WTC11 (cell line): Measurements from ENCODE around the gene LETMD1. TPM values are rescaled to one million over a fixed set of nuclear protein-coding genes. Genes with fewer than 3 reads are reported as not detected.

Experiments used
- ATAC-seq: fragments of 200-7000 bp; cut with Tn5 transposase; 2 replicates; pipeline ENCODE4 v1.10.0; 2021; ENCODE audit warnings: mild to moderate bottlenecking, moderate library complexity
- CTCF ChIA-PET: fragments of 300-600 bp; sonication (Branson Sonifier 250); formaldehyde crosslinking; loops from one replicate; lab custom pipeline; 2021; ENCODE audit warnings: antibody characterized with exemption; lab: Charles Lee
- POLR2A ChIA-PET: fragments of 350-600 bp; sonication (Branson Sonifier 250); formaldehyde crosslinking; loops from one replicate; lab custom pipeline; 2021; ENCODE audit warnings: antibody characterized with exemption; lab: Charles Lee
- DNase-seq: peaks from one replicate; pipeline ENCODE4 v3.0.0; 2021; ENCODE audit warnings: low spot score
- H3K27ac Mint-ChIP-seq: 2 replicates; pipeline ENCODE4 v1.8.0; 2021; ENCODE audit warnings: mixed read lengths
- H3K27me3 Mint-ChIP-seq: 2 replicates; pipeline ENCODE4 v1.8.0; 2021; ENCODE audit warnings: low read depth, mild to moderate bottlenecking, moderate library complexity, mixed read lengths
- H3K36me3 Mint-ChIP-seq: 2 replicates; pipeline ENCODE4 v1.8.0; 2021; ENCODE audit warnings: mixed read lengths
- H3K4me1 Mint-ChIP-seq: 2 replicates; pipeline ENCODE4 v1.8.0; 2022; ENCODE audit warnings: mixed read lengths
- H3K4me3 Mint-ChIP-seq: 2 replicates; pipeline ENCODE4 v1.8.0; 2021; ENCODE audit warnings: mild to moderate bottlenecking, moderate library complexity, mixed read lengths
- H3K9me3 Mint-ChIP-seq: 2 replicates; pipeline ENCODE4 v1.8.0; 2021; ENCODE audit warnings: mixed read lengths
- ARID4B ChIP-seq: sonication (generic); formaldehyde crosslinking; IDR thresholded peaks from 2 replicates; pipeline ENCODE4 v1.8.0; 2023; ENCODE audit warnings: missing genetic modification reagents, mild to moderate bottlenecking, borderline replicate concordance
- ATF1 ChIP-seq: sonication (generic); formaldehyde crosslinking; IDR thresholded peaks from 2 replicates; pipeline ENCODE4 v1.8.1; 2023; ENCODE audit warnings: mild to moderate bottlenecking, moderate library complexity, missing genetic modification reagents
- CBFB ChIP-seq: sonication (generic); formaldehyde crosslinking; IDR thresholded peaks from 2 replicates; pipeline ENCODE4 v1.8.1; 2022; ENCODE audit warnings: mild to moderate bottlenecking, low read depth, missing genetic modification reagents
- ERG ChIP-seq: fragments of 250-450 bp; sonication (Bioruptor Pico); IDR thresholded peaks from 2 replicates; pipeline ENCODE4 v1.8.0; 2021; ENCODE audit warnings: mild to moderate bottlenecking
- ETV6 ChIP-seq: sonication (generic); formaldehyde crosslinking; IDR thresholded peaks from 2 replicates; pipeline ENCODE4 v1.8.1; 2022; ENCODE audit warnings: mild to moderate bottlenecking, missing genetic modification reagents
- JAZF1 ChIP-seq: fragments of 250-450 bp; sonication (Bioruptor Pico); IDR thresholded peaks from 2 replicates; pipeline ENCODE4 v1.9.0; 2021; ENCODE audit warnings: moderate library complexity, mild to moderate bottlenecking, inconsistent platforms
- JUN ChIP-seq: sonication (generic); formaldehyde crosslinking; IDR thresholded peaks from 2 replicates; pipeline ENCODE4 v1.8.0; 2023; ENCODE audit warnings: mild to moderate bottlenecking, missing genetic modification reagents
- MAX ChIP-seq: sonication (generic); formaldehyde crosslinking; IDR thresholded peaks from 2 replicates; pipeline ENCODE4 v1.8.0; 2022; ENCODE audit warnings: mild to moderate bottlenecking, missing genetic modification reagents
- MXD4 ChIP-seq: fragments of 250-450 bp; sonication (Bioruptor Pico); IDR thresholded peaks from 2 replicates; pipeline ENCODE4 v1.8.0; 2021; ENCODE audit warnings: mild to moderate bottlenecking, moderate library complexity, borderline replicate concordance
- NFATC4 ChIP-seq: fragments of 250-450 bp; sonication (Bioruptor Pico); IDR thresholded peaks from 2 replicates; pipeline ENCODE4 v1.9.0; 2021; ENCODE audit warnings: mild to moderate bottlenecking
- NR1H2 ChIP-seq: sonication (generic); formaldehyde crosslinking; IDR thresholded peaks from 2 replicates; pipeline ENCODE4 v1.9.0; 2021; ENCODE audit warnings: mild to moderate bottlenecking, moderate library complexity, missing genetic modification reagents
- NR2C2 ChIP-seq: sonication (generic); formaldehyde crosslinking; IDR thresholded peaks from 2 replicates; pipeline ENCODE4 v1.8.0; 2022; ENCODE audit warnings: mild to moderate bottlenecking, missing genetic modification reagents
- NR3C1 ChIP-seq: sonication (generic); formaldehyde crosslinking; conservative IDR thresholded peaks from 2 replicates; pipeline ENCODE4 v1.8.1; 2023; ENCODE audit warnings: low read depth, mild to moderate bottlenecking, missing genetic modification reagents
- SMAD3 ChIP-seq: sonication (generic); formaldehyde crosslinking; IDR thresholded peaks from 2 replicates; pipeline ENCODE4 v1.8.0; 2022; ENCODE audit warnings: missing genetic modification reagents, mild to moderate bottlenecking, borderline replicate concordance
- TCF7 ChIP-seq: sonication (generic); formaldehyde crosslinking; IDR thresholded peaks from 2 replicates; pipeline ENCODE4 v1.8.0; 2022; ENCODE audit warnings: mild to moderate bottlenecking, low read depth, missing genetic modification reagents, moderate library complexity
- TEAD1 ChIP-seq: sonication (generic); formaldehyde crosslinking; IDR thresholded peaks from 2 replicates; pipeline ENCODE4 v1.8.0; 2022; ENCODE audit warnings: mild to moderate bottlenecking, missing genetic modification reagents
- USF1 ChIP-seq: sonication (generic); formaldehyde crosslinking; IDR thresholded peaks from 2 replicates; pipeline ENCODE4 v1.8.0; 2022; ENCODE audit warnings: mild to moderate bottlenecking, missing genetic modification reagents
- ZNF138 ChIP-seq: sonication (generic); formaldehyde crosslinking; conservative IDR thresholded peaks from 2 replicates; pipeline ENCODE4 v1.8.1; 2022; ENCODE audit warnings: mild to moderate bottlenecking, moderate library complexity, missing genetic modification reagents
- ZNF425 ChIP-seq: fragments of 250-450 bp; sonication (Bioruptor Pico); conservative IDR thresholded peaks from 2 replicates; pipeline ENCODE4 v1.9.0; 2021; ENCODE audit warnings: mild to moderate bottlenecking
- ZNF532 ChIP-seq: fragments of 250-450 bp; sonication (Bioruptor Pico); IDR thresholded peaks from 2 replicates; pipeline ENCODE4 v1.9.0; 2021; ENCODE audit warnings: mild to moderate bottlenecking, borderline replicate concordance
- ZNF671 ChIP-seq: fragments of 250-450 bp; sonication (Bioruptor Pico); IDR thresholded peaks from 2 replicates; pipeline ENCODE4 v1.8.0; 2021; ENCODE audit warnings: mild to moderate bottlenecking
- total RNA-seq: library from RNA; stranded (reverse); gene quantifications from 3 replicates; pipeline ENCODE4 v1.2.3, GENCODE V29; 2021

Gene LETMD1
- total RNA-seq, 1 experiment from 2014 or later = 43.3 TPM

GRCh38 chr12:51047655-51048540 is at the start of gene LETMD1 (continued):
- TF ChIP-seq ETV6 = peak; percentile 69
- no peak for TF ChIP-seq MXD4 (CRISPR knock-in tag)
- no peak for TF ChIP-seq TCF7
- no peak for TF ChIP-seq CBFB (CRISPR knock-in tag)
- TF ChIP-seq NR2C2 = no peak; the same call in 1 of the 2 replicates

- DNase-seq = no peak
- ChIA-PET CTCF (no interaction called here), POLR2A (interaction anchor here (0.5 kb wide), 1 partner anchor 85 kb away, joined by 8 read pairs; no protein-coding TSS in a partner anchor)
- ATAC-seq = no peak
- no peak for TF ChIP-seq ZNF138 (CRISPR knock-in tag)
- TF ChIP-seq ZNF532 = no peak
- TF ChIP-seq JAZF1 (CRISPR knock-in tag) = no peak
- no peak for TF ChIP-seq ARID4B (CRISPR knock-in tag)
- no peak for TF ChIP-seq ZNF425 (CRISPR knock-in tag)
- TF ChIP-seq JUN (CRISPR knock-in tag) = no peak
- TF ChIP-seq NFATC4 (CRISPR knock-in tag) = no peak
- no peak for TF ChIP-seq TEAD1 (CRISPR knock-in tag)
- TF ChIP-seq NR3C1 (CRISPR knock-in tag) = no peak
- no peak for TF ChIP-seq ZNF671 (CRISPR knock-in tag)
- TF ChIP-seq ERG (CRISPR knock-in tag) = no peak
- TF ChIP-seq NR1H2 = no peak
- no peak for TF ChIP-seq ATF1
- no peak for TF ChIP-seq SMAD3 (CRISPR knock-in tag)
- no peak for TF ChIP-seq USF1
- TF ChIP-seq MAX (CRISPR knock-in tag) = no peak
- no peak overlapping the region for H3K4me3 Mint-ChIP-seq
- peaks cover 49% of the 10 kb centered on the region for H3K36me3 Mint-ChIP-seq
- H3K4me1 Mint-ChIP-seq = no peaks in the 10 kb centered on the region
- no peaks in the 10 kb centered on the region for H3K27me3 Mint-ChIP-seq
- no peak overlapping the region for H3K27ac Mint-ChIP-seq
- H3K9me3 Mint-ChIP-seq = no peaks in the 10 kb centered on the region
These were observed 49.0 kb upstream of the LETMD1 start for GRCh38 chr12:50999093-50999492.
